HG03571 (cell line): ENCODE results near the gene ADAMTS14.

ENCODE experiments used
- ATAC-seq: cut with Tn5 transposase; IDR thresholded peaks from one replicate; pipeline ENCODE4 v1.9.1; 2021; ENCODE audit not compliant: unreplicated experiment

The ADAMTS14 gene

DNA sequence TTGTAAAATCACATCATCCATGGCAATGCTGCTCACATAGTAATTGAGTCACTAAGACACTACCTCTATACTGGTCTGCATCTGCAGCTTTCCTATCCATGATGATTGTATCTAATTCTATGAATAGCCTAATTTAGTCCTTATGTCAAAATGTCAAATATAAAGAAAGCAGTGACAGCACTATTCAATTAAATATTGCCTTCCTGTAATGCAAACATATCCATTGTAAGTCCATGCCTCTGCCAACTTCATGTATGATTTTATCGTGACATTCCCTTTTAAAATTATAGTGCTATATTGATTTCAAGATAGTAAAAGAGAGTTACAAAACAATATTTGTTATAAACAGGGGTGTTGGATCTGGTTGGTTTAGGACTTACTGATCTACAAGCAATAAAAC, 138.7 kb downstream of the ADAMTS14 start:
- ATAC-seq, result no peak

DNA sequence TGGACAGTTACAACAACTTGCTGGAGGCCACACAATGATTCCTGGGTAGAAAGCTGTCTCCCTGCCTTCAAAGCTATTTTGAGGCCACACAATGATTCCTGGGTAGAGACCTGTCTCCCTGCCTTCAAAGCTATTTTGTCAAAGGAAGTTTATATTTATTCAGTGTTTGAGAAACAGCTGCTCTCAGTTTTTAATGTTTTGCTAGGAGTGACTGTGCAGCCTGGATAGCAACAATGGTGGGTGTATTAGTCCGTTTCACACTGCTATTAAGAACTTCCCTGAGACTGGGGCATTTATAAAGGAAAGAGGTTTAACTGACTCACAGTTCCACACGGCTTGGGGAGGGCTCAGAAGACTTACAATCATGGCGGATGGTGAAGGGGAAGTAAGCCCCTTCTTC, 139.6 kb downstream of the ADAMTS14 start:
- ATAC-seq, result no peak
